Amniotic epithelial cell (primary cell): ENCODE measurements around the gene BPHL.
"Not testable (repeated sequence)": the region's sequence is repeated elsewhere in the genome, so short reads cannot be mapped to it uniquely, and the experiment has no call there.

Experiments
- DNase-seq: peaks from one replicate; pipeline ENCODE4 v3.0.0-alpha.2; 2010; ENCODE audit warnings: low read depth

BPHL gene

GRCh38 chr6:3118353-3119039, at the start of gene BPHL:
Gene BPHL, plus strand, starts transcription at chr6:3118711. Its CDS starts 30 bp downstream, at chr6:3118741.
- DNase-seq, result peak; percentile 76

DNA sequence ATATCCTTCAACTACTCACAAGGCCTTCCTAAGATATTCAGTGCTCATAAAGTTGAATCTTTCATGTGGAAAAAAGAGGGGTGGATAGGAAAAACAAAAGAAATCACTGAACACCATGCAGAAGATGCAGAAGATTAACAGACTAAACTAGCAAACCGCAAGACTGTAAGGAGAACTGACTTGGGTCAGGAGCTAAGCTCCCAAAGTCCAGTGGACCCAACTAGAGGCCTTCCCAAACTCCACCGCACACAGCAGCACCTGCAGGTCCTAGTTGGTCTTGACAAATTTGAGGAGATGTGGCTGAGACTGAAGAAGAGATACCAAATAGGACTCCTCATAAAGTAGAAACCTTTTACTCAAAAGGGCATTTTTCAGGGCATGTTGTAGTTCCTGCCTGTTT, 46.9 kb upstream of the BPHL start:
- no peak for DNase-seq

GRCh38 chr6:3072798-3073197, 45.7 kb upstream of the BPHL start:
- DNase-seq, result no peak

GRCh38 chr6:3073382-3073781, 45.1 kb upstream of the BPHL start:
- no peak for DNase-seq

GRCh38 chr6:3075772-3076113, 42.8 kb upstream of the BPHL start:
- no peak for DNase-seq

DNA sequence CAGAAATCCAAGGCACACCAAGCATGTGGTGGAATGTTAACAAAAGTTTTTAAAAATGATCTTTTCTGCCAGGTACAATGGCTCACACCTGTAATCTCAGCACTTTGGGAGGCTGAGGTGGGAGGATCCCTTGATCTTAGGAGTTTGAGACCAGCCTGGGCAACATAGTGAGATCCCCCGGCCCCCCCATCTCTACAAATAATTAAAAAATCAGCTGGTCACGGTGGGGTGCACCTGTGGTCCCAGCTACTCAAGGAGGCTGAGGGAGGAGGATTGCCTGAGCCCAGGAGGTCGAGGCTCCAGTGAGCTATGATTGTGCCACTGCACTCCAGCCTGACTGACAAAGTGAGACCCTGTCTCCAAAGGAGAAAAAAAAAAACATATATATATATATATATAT, 42.2 kb upstream of the BPHL start:
- no peak for DNase-seq

DNA sequence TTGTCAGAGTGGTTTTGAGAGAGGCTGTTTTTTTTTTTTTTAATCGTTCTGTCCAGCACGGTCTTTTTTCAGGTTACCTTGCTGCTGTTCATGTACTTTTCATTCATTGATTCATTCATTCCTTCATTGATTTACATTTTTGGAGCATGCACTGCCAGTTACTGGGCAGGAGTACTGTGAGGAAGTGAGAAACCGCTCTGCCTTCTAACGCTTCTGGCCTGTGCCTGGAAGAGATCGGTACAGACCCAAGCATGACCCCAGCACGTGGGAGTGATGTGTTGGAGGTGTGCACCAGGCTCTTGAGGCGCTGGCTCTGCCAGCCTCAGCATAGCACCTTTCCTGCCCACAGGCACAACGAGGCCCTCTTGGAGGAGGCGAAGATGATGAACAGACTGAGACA, 41.1 kb upstream of the BPHL start:
- DNase-seq, result peak; percentile 20

DNA sequence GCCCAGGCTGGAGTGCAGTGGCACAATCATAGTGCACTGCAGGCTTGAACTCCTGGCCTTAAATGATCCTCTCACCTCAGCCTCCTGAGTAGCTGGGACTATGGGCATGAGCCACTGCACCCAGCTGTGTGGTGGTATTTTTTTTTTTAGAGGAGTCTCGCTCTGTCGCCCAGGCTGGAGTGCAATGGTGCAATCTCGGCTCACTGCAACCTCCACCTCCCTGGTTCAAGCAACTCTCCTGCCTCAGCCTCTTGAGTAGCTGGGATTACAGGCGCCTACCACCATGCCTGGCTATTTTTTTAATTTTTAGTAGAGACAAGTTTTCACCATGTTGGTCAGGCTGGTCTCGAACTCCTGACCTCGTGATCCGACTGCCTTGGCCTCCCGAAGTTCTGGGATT, 39.6 kb upstream of the BPHL start:
- not testable (repeated sequence) for DNase-seq

DNA sequence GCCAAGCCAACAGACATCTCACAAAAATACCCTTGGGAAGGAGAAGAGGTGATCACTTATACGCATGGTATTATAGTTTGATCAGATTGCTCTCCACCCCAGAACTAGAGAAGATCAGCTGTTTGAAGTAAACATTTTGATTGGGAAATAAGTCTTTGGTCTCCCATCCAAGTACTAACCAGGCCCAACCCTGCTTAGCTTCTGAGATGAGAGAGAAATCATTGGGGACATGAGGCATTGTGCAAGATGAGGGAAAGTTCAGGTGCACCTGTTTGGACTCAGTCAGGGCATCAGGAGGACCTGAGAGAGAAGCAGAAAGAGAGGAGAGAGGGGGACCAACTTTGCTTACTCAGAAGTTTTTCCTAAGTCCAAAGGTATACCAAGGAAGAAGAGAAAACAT, 38.8 kb upstream of the BPHL start:
- no peak for DNase-seq

DNA sequence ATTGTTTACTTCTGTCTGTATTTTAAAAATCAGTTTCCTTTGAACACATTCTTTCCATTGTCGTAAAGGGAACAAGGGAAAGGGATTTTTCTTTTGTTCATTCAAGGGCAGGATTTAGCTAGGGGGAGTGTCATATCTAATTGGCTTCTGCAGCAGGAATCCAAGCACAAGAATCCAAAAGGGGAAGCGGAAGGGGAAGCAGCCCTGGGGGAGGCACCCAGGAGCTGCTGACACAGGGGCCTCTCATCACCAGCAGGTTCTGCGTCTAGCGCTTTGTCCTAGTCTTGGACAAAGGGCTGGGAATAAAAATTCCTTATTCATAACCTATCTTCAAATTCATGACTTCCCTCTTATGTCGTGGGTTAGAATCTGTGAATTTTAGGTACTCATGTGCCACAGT, 36.6 kb upstream of the BPHL start:
- DNase-seq, result no peak

DNA sequence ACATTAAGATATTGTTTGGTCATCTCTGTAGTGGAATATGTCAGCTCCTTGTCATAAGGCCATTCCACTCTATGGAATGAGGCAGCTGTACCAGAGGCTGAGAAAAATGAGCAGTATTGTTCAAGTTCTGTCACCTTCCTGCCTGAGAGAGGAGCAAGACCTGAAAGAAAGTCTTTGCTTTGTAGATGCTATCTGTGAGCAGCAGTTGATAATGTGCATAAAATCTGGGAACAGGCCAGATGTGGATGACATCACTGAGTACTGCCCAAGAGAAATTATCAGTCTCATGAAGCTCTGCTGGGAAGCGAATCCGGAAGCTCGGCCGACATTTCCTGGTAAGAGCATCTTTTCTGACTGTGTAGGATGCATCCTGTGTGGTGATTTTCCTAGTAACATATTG, 33.4 kb upstream of the BPHL start:
- no peak for DNase-seq

DNA sequence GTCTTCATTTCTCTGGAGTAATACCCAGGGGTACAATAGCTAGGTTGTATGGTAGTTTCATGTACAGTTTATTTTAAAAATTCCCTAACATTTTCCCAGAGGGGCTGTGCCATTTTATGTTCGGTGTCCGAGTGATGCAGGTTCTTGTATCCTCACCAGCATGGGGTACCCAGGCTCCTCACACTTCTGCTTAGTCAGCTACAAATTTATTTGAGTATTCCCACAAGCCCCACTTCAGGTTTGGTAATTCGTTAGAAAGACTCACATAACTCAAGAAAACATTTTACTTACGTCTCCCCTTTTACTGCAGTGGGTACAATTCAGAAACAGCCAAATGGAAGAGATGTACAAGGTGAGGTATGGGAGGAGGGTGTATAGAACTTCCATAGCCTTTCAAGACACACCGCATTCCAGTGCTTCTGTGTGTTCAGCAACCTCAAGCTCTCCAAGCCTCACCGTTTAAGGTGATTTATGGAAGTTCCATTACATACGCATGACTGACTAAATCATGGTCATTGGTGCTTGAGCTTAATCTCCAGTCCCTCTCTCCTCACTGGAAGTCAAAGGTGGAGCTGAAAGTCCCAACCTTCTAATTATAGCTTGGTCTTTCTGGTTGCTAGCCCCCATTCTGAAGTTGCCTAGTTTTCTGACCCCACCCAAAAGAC, 32.1 kb upstream of the BPHL start:
- DNase-seq, result no peak

DNA sequence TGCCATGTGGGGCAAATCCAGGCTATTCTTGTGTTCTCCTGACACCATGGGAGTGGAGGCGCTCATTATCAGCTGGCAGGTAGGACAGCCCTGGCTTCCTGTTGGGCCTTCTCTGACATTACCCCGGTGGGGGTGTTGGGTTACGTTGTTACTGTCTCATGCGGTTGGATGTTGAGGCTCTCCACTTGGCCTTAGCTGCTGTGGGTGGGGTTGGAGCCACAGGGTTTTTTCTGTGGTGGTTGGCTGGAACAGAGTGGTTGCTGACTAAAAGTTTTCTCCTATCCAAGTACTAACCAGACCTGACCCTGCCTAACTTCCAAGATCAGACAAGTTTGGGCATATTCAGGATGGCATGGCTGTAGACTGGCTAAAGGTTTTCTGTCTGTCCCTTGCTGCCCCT, 30.1 kb upstream of the BPHL start:
- DNase-seq, result no peak

DNA sequence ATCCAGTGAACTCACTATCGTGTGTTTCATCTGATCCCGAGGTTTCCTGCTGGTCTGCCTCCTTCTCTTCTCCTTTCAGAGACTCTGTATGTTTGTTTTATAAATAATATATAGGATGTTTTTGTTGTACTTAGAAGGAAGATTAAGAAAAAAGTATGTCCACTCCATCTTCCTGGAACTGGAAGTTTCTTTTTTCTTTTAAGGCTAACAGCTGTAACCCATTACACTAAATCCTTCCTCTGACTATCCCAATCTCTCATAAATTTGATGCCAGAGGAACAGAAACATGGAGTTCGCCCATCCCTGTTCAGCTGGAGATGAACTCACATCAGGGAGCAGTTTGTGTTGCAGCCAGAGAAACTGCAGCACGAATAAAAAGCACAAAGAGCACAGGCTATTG, 29.5 kb upstream of the BPHL start:
- DNase-seq, result no peak

GRCh38 chr6:3090013-3090412, 28.5 kb upstream of the BPHL start:
- no peak for DNase-seq

GRCh38 chr6:3094815-3095214, 23.7 kb upstream of the BPHL start:
- no peak for DNase-seq

GRCh38 chr6:3102875-3103274, 15.6 kb upstream of the BPHL start:
- DNase-seq, result no peak

GRCh38 chr6:3108746-3109414, 9.6 kb upstream of the BPHL start:
- DNase-seq, result no peak

DNA sequence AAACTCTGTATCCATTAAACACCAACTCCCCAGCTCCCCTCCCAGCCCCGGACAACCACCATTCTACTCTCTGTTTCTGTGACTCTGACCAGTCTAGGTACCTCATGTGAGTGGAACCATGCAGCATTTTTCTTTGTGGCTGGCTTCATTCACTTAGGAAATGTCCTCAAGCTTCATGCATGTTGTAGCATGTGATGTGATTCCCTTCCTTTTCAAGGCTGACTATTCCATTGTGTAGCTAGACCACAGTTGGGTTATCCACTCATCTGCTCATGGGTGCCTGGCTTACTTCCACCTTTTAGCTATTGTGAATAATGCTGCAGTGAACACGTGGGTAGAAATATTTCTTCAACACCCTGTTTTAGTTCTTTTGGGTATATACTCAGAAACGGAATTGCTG, 8.8 kb upstream of the BPHL start:
- no peak for DNase-seq

DNA sequence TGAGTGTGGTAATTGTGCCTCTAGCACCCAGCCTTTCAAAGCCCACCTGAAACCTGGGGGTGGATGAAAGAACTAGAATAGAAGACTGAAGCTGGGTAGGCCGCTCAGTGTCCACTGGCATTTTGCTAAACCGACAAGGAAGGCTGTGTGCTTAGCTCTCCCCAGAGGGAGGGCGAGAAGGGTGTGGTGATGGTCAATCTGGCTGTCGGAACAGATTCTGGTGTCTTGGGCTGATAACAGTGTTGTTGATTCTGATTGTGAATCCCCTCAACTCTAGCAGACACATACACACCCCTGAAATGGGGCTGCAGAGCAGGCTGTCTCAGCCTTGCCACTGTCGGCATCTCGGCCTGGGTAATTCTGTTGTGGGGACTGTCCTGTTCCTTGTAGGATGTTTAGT, 4.1 kb upstream of the BPHL start:
- no peak for DNase-seq

- peak; percentile 55 for DNase-seq
Observed at GRCh38 chr6:3117912-3118352, 579 bp upstream of the BPHL start.

DNA sequence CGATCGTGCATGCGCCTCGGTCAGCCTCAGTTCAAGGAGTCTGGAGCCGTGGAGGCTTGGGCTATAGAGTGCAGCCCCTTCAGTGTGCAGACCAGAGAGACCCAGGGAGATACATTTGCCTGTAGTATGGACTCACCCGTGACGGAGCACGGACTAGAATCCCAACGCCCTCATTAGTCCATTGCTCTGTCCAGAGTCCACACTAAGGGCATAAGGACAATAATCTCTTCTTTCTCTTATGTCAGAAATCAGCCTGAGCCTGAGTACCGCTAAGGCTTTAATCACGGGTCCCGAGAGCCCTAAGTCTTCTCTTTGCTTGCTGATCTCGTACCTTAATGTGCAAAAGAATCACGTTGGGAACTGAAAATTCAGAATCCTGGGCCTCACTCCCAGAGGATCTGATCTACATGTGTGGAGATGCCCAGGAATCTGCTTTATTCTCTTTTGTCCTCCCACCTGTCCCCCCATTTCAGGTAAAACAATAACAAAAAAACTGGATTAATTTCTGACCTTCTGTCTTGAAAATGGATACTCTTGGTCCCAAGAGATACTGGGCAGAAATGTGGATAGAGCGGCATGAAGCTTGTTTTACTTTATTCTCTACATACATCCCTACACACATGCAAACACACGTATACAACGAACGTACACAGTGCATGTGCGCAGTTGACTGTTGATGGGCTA, 671 bp downstream of the BPHL start:
- peak; percentile 23 for DNase-seq

GRCh38 chr6:3120765-3121089, 2.2 kb downstream of the BPHL start:
- no peak for DNase-seq
